ENCODE measurements around the gene INTS14.
"Not testable (repeated sequence)": the region's sequence is repeated elsewhere in the genome, so short reads cannot be mapped to it uniquely, and the experiment has no call there.

INTS14 gene

DNA sequence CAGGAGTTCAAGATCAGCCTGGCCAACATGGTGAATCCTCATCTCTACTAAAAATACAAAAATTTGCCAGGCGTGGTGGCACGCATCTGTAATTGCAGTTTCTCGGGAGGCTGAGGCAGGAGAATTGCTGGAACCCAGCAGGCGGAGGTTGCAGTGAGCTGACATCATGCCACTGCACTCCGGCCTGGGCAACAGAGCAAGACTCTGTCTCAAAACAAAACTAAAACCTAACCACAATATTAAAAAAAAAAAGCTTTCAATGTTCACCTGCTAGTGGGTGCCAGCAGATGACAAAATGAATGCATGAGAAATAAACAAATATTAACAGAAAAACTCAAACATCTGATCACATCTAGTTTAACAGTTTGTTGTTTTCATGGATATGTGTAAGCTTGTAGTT lies 19.8 kb upstream of the INTS14 start:
- no peak for DNase-seq (ENCODE audit: low spot score)

DNA sequence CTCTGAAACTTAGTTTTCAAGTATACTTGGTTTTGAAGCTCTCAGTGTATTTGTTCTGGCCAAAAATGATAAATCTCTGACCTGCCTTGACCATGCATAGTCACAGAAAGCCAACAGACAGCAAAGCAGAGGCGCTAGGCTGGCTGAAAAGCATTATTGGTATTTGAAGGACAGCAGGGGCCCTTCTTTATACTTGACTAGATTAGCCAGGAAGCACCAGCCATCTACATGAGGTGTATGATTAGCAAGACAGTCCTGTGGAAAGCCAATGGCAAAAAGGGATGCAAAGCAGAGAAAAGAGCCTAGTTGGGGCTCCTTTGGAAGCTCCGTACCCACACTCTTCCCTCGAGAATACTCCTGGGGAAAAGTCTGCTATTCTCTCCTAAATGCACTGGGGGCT lies 18.6 kb upstream of the INTS14 start:
- no peak for DNase-seq (ENCODE audit: low spot score)

DNA sequence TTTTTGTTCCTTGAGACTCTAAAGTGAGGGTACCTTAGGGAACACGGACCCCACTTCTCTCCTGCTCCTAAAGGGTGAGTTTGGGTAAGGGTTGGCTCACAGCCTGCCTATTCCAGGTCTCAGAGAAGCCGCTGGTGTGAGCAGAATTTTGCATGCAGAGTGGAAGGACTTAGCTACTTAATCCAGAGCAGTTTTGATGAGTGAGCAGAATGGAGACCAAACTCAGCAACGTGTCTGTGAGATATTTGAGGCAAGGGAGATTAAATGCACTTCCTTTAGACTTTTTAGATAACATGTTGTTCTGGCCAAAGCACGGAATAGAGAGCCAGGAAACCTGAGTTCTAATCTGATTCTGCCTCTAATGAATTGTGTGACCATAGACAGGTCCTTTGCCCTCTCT lies 15.9 kb upstream of the INTS14 start:
- no peak for DNase-seq (ENCODE audit: low spot score)

DNA sequence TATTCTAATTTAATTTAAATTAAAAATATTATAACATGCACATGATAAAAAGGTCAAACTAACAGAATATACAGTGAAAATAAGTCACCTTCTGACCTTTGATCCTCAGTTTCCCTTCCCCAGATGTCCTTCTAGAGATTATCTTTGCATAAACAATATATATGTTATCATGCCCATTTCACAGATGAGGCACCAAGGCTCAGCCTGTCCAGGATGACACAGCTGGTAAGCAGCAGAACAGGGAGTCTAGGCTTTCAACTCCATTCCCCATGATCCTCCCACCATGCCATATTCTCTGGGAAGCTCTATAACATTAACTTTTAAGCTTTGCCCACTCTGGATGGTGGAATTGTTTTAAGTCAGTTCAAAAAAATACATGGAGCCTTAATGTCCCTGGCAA lies 12.2 kb upstream of the INTS14 start:
- DNase-seq (ENCODE audit: low spot score), result no peak

DNA sequence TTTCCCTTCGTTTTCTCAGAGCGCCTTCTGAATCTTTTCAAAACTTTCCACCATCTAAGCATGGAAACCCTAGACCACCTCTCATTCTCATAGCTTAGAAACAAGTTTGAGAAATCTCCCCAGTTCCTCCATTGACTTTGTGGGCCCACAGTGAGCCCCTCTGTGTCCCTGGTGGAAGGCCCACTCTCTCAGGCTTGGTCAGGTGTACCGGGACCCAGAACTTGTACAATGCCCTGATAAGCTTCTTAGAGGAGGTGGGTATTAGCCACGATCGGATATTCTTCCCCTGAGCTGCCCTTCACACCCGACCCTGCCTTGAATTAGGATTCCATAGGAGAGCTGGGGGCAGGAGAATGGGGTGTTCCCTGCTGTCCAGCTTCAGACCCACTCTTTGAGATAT lies 10.7 kb upstream of the INTS14 start, which contains the start of gene SLC24A1:
SLC24A1 (plus strand) TSS at position 301 of the 400 bp plus-strand sequence. CDS start 2,143 bp downstream, outside the sequence.
- no peak for DNase-seq (ENCODE audit: low spot score)

DNA sequence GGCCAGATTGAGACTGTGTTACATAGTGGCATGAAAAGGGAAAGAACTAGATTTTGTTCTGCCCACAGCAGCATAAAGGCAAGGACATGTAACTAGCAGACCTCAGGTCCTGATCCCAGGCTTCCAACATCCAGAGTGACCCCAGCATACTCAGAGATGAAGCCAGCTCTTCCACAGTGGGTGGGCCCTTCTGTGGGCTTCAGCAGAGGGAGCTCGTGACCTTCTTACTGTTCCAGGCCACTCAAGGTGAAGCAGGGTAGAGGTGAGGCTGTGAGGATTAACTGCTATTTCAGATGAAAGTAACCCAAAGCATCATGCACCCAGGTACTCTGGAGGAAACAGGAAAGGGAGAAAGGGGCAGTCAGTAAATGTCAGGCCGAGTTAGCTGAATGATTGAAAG lies 9.9 kb upstream of the INTS14 start:
- no peak for DNase-seq (ENCODE audit: low spot score)

DNA sequence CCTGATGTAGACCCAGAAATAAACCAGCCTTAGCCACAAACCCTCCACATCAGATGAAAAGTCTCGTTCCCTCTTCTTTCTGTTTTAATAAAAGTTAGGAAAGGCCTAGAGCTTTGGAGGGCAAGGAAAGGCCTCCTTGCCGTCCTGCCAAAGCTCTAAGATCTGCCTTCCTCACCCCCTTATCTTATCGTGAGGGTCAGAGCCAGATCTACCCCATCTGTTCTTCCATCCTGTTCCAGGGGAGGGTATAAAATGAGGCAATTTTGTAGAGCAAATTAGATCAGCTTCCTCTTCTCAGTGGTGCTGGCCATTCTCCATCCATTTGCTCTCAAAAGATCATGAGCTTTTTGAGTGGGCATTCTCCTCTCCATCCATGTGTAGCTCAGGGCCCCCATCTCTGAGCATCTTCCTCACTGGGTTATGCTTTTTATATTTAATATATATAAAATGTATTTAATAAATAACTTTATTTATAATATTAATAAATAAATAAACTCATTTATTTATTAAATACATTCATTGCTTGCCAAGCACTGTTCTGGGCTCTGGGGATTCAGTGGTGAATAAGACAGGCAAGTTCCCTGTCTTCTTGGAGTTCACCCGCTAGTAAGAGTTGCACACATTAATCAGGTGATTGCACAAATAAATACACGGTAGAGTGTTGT lies 8.8 kb upstream of the INTS14 start:
- no peak for DNase-seq (ENCODE audit: low spot score)

DNA sequence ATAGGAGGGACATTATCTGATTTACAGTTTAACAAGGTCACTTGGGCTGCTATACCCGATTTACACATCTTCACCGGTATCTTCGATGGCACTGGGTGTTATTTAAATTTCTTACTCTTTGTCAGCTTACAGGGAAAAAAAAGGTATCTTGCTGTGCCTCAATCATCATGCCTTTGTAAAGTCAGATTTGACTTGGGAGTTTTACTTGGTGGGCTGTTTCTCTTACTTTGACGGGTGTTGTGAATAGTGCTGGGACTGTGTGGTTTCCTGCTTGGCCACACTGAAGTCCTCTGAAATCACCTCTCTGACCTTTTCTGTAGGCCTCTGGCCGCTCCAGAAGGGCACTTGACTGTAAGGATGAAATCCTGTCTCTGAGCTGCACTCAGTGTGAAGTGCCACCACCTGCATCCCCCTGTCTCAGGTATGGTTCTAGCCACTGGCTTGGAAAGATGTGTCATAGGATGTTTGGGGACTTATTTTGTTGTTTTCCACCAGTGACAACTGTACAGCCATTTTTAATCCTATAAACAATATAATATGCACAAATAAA lies 7.7 kb upstream of the INTS14 start:
- DNase-seq (ENCODE audit: low spot score), result no peak

DNA sequence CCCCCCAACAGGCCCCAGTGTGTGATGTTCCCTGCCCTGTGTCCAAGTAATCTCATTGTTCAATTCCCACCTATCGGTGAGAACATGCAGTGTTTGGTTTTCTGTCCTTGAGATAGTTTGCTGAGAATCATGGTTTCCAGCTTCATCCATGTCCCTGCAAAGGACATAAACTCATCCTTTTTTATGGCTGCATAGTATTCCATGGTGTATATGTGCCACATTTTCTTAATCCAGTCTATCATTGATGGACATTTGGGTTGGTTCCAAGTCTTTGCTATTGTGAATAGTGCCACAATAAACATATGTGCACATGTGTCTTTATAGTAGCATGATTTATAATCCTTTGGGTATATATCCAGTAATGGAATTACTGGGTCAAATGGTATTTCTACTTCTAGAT lies 5.0 kb upstream of the INTS14 start:
- not testable (repeated sequence) for DNase-seq (ENCODE audit: low spot score)

DNA sequence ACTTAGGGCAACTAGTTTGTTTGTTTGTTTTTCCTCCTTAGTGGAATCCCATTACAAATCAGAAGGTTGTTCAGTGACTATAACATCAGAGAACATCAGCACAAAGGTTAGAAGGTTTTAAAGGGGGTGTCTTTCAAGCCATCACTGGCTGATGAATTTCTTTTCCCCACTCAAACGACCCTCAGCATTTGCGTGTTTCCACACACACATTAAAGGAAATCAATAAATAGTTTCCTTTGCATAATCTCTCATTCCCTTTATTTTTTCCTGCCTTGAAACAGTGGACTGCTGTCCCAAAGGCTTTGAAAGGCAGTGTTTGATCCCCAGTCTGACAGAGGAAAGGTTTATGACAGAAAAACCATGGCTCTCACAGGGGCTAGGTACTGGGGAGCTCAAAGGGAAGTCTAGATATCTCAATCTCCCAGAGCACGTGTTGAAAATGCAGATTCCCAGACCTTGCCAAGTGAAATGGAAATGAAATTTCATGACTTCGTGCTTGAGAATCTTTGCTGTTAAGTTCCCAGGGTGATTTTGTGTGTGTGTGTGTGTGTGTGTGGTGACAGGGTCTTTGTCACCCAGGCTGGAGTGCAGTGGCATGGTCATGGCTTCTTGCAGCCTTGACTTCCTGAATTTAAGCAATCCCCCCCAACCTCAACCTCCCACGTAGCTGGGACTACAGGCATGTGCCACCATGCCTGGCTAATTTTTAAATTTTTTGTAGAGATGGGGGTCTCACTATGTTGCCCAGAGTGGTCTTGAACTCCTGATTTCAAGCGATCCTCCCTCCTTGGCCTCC lies 2.2 kb upstream of the INTS14 start:
- no peak for DNase-seq (ENCODE audit: low spot score)

DNA sequence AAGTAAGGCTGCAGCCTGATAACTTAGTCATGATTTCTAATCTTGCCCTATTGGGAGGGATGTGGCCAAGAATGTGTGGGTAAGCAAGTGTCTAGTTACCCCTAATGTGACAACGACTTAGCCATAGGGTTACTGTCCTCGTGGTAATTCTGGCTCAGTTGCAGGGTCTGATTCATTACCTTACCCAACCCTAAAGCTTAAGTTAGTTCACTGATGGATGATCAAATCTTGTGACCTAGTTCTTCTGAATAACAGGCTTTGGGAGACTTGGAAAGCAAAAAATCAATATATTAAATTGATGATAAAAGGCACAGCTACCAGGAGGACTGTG lies 1.6 kb upstream of the INTS14 start:
- DNase-seq (ENCODE audit: low spot score), result peak; percentile 46

DNA sequence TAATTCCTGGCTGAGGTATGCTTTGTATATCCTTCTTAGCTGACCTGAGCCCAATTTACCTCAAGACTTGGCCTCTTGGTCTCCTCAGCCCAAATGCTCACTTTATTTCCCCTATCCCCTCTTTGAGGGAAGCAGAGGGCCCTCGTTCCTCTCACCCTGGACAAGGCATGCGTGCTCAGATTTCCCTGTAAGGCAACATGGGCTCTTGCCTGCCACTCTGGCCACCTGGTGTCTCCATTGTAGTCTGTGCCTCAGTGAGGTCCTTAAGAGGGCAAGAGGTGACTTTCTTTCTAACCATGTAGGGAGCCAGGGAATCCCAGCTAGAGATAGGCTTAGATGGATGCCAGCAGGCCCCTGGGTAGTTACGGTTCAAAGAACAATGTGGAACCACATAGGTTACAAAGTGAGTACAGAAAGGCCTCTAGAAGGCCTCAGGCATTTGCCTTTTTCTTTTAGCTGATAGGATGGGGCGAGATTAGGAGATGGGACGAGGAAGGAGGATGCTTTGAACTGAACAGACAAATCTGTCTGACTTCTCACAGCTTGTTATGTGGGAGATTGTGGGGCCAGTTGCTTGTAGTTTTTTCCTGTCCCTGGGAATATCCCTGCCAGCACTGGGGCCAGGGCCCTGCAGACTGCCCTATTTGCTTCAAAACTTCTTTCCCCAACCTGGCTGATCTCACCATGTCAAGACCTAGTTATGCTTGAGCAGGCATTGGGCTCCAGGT lies 1.1 kb upstream of the INTS14 start:
- DNase-seq (ENCODE audit: low spot score), result no peak

DNA sequence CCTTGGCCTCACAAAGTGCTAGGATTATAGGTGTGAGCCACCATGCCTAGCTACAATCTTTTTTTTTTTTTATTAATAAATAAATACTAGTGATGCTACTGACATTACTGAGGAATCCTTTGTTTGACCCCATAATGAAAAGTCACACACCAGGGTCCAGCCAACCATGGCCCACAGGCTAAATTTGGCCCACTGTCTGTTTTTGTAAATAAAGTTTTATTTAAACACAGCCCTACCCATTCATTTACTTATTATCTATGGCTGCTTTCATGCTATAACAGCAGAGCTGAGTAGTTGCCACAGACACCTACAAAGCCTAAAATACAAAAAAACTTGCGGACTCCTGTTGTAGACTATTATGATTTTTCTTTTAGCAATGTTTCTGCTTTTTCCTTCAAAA lies 7.4 kb downstream of the INTS14 start:
- no peak for DNase-seq (ENCODE audit: low spot score)

DNA sequence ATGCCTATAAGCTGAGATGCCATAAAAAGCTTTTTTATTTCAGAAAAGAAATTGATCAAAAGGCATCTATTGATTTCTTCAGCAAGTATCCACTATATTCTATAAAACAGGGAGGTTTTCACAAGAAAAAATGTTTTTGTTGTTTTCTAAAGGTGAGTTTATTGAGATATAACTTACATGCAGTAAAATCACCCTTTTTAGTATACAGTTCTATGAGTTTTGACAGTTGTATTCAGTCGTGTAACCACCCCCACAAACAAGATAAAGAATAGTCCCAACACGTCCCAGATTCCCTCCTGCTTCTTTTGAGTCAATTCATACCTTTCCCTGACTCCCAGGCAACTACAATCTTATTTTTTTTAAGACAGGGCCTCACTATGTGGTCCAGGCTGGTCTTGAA lies 7.8 kb downstream of the INTS14 start:
- DNase-seq (ENCODE audit: low spot score), result no peak

DNA sequence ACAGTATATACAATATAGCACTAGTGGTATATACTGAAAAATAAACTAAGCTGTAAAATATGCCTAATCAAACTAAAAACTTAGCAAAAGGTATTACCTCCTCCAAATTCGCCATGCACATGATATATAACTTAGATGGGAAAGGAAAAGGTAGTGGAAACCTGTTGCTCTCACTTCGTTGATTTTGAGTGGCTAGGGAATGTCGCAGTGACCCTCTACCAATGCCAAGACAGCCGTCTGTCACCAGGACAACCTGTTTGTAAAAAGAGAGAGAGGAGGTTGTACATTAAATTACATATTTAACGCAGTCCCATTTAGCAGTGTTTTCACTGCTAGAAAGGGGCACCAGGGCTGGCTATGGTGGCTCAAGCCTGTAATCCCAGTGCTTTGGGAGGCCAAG lies 11.3 kb downstream of the INTS14 start:
- no peak for DNase-seq (ENCODE audit: low spot score)

DNA sequence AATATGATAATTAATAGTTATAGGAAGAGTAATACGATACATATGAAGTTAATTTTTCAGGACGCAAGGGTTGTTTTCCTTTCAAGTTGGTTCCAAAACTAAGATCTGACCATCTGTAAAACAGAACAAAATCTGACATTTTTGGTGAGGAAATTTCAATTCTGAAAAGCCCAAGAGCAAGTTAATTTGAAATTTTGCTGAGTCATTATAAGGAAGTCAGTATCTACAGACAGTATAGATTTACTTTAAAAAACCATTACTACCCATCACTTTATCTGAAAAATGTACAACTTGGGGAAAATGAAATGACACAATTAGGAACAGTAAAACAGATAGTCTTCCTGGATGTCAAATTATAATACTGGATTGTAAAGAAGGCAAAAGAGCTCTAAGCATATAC lies 12.5 kb downstream of the INTS14 start:
- DNase-seq (ENCODE audit: low spot score), result no peak

DNA sequence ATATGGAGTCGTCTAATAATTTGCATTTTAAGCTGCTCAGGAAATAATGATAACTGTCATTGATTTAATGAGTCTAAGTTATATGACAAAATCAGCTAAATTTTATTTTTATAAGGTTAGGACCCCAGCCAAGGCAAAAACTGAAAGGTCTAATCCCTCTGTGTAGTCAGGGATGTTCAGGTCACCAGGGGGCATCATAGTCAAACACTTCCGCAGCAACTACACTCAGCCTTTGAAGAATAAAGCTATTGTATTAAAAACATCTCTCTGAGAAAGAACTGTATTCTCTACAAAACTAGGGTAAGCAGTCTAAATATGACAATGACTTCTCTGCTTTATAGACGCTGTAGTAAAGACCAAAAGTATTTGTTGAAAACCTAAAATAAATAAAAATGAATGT lies 15.0 kb downstream of the INTS14 start:
- no peak for DNase-seq (ENCODE audit: low spot score)

DNA sequence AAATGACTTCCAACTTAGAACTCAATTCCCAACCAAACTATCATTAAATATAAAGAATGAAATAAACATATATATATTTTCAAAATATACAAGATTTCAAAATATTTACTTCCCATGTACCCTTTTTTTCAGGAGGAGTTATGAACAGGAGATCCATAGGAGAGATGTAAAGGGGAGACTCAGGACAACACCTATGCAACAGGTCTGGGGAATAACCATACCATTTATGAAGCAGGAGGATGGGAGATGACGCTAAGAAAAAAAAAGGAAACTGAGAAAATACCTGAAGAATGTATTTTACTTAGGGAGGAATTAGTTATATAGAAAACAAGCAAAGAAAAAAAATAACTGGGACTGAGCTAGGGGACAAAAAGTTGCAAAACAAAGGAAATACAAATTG lies 23.8 kb downstream of the INTS14 start:
- DNase-seq (ENCODE audit: low spot score), result no peak

DNA sequence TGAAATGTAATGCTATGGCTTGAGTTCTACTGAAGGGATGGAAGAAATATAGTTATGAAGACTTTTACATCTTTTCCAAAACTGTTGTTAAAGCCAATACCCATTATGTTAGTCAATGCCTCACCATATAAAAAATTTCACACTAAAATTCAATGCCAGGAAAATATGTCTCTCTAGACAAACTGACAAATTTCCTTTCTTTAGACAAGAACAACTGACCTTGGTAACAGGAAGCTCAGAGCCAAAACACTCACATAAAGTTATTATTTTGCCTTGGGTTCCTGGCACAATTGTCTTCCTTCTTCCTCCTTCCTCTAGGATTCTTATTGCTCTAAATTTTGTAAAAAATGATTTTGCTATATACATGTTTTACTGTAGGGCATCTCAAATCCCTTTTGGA lies 26.7 kb downstream of the INTS14 start:
- no peak for DNase-seq (ENCODE audit: low spot score)

DNA sequence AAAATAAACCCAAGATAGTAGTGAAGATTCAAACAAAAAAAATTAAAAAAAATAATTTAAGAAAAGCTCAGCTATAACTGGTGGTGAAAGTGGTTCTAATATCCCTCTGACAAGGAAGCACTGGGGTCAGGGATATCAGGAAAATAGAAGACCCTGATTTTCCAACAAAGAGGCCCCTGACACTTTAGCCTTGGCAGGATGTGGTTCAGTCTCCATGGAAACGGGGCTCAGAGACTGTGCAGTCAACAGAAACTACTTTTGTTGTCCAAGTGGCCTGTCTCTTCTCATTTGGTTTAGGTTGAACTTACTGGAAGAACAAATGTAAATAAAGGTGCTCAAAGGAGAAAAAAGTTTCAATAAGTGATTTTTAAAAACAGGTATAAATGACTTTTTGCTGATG lies 27.2 kb downstream of the INTS14 start:
- DNase-seq (ENCODE audit: low spot score), result no peak

DNA sequence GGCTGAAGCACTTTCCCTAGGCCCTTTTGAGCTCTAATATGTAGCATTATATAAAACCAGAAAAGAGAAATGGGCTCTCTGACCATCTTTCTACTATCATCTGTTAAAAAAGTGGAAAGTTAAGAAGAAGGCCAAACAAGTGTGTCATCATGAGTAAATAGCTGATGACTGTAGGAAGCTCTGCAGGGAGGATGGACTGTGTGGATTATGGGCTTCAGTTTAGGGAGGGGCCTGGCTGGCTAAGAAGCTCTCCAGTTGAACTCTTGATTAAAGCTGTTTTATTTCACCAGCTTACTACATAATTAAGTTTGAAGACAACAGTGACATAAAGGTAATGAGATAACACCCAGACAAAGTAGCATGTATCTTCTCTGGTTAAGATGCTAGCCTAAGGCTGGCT lies 30.6 kb downstream of the INTS14 start:
- DNase-seq (ENCODE audit: low spot score), result peak; percentile 72

DNA sequence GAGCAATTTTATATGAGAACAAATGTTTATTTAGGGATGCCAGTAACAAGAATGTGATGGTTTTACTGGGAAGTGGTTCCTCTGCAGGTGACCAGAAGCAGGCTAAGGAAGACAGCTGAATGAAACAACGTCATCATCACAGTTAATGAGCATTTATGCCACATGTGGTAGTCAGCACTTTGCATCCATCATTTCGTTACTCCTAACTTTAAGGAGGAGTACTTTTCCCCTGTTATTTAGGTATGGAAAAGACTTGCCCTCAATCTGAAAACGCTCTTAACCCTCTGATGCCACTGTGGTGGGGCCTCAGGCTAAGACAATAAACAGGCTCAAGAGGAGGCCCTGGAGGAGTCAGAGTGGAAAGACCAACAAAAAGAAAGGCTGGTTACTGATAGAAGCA lies 31.2 kb downstream of the INTS14 start:
- no peak for DNase-seq (ENCODE audit: low spot score)
